GM12878 (cell line): ENCODE measurements around the gene ABT1. TPM values are rescaled to one million over a fixed set of nuclear protein-coding genes. Genes with fewer than 3 reads are reported as not detected.

Experiments
- ATAC-seq: fragments of 200-7000 bp; cut with Tn5 transposase; 3 replicates; pipeline ENCODE4 v1.9.1; 2020; ENCODE audit warnings: mild to moderate bottlenecking, moderate library complexity
- BruUV-seq: library from RNA; stranded (reverse); fragments of 400-500 nt; replicated peaks from 2 replicates; lab custom pipeline; 2021; lab: Mats Ljungman, UMichigan
- CTCF ChIA-PET: fragments of 300-600 bp; sonication (Branson Sonifier 250); formaldehyde crosslinking; extraction: SDS; loops from one replicate; lab custom pipeline; 2021; ENCODE audit warnings: inconsistent platforms; lab: Yijun Ruan, JAX
- POLR2A ChIA-PET: fragments of 350-600 bp; formaldehyde crosslinking; extraction: SDS; loops from one replicate; lab custom pipeline; 2021; ENCODE audit warnings: inconsistent platforms; lab: Charles Lee
- RAD21 ChIA-PET: fragments of 300-600 bp; sonication (Branson Sonifier 250); formaldehyde crosslinking; loops from one replicate; lab custom pipeline; 2023; ENCODE audit warnings: antibody characterized with exemption; ENCODE audit not compliant: unreplicated experiment; lab: Charles Lee
- SMC1A ChIA-PET: fragments of 300-600 bp; sonication (Branson Sonifier 250); formaldehyde crosslinking; loops from one replicate; lab custom pipeline; 2023; ENCODE audit not compliant: unreplicated experiment, uncharacterized antibody; lab: Charles Lee
- DNase-seq: peaks from one replicate; pipeline ENCODE4 v3.0.0-alpha.2; 2011; ENCODE audit warnings: low read depth, low spot score
- FAIRE-seq: peaks from 3 replicates; lab custom pipeline; 2011; peaks lifted over from hg19 to GRCh38; lab: Jason Lieb, UNC
- H2AFZ ChIP-seq: 2 replicates; pipeline ENCODE4 v1.6.0; 2011; ENCODE audit warnings: low read depth, low read length, control low read depth; ENCODE audit not compliant: control insufficient read depth
- H3K27ac ChIP-seq: 2 replicates; pipeline ENCODE4 v1.5.1; 2011; ENCODE audit warnings: control low read depth; ENCODE audit not compliant: control insufficient read depth, insufficient read depth
- H3K27me3 ChIP-seq, 2 experiments: replicated peaks in 1 of 2; 2 replicates each; pipeline versions ENCODE4 v1.6.0 to v1.6.1; 2011; ENCODE audit warnings: low read length in 1 of 2; ENCODE audit not compliant: control insufficient read depth in 2 of 2, insufficient read depth in 2 of 2
- H3K36me3 ChIP-seq, 2 experiments: 2 replicates each; pipeline ENCODE4 v1.5.1; 2011; ENCODE audit warnings: low read length in 1 of 2; ENCODE audit not compliant: control insufficient read depth in 2 of 2, insufficient read depth in 2 of 2
- H3K4me1 ChIP-seq: 2 replicates; pipeline ENCODE4 v1.6.1; 2011; ENCODE audit warnings: mild to moderate bottlenecking, low read length, moderate library complexity, mixed read lengths; ENCODE audit not compliant: control insufficient read depth, insufficient read depth
- H3K4me2 ChIP-seq: 2 replicates; pipeline ENCODE4 v1.6.0; 2011; ENCODE audit warnings: control low read depth; ENCODE audit not compliant: control insufficient read depth, insufficient read depth
- H3K4me3 ChIP-seq: fragments of 200-600 bp; sonication (generic); 2 replicates; pipeline ENCODE4 v1.5.1; 2016
- H3K79me2 ChIP-seq: 2 replicates; pipeline ENCODE4 v1.6.0; 2011; ENCODE audit warnings: low read length; ENCODE audit not compliant: control insufficient read depth, insufficient read depth
- H3K9ac ChIP-seq: 2 replicates; pipeline ENCODE4 v1.8.0; 2011; ENCODE audit warnings: low read length, control low read depth, mixed read lengths; ENCODE audit not compliant: control insufficient read depth, insufficient read depth
- H3K9me3 ChIP-seq: replicated peaks from 3 replicates; pipeline ENCODE4 v1.5.1; 2011; ENCODE audit warnings: mild to moderate bottlenecking, low read length; ENCODE audit not compliant: control insufficient read depth, insufficient read depth
- H4K20me1 ChIP-seq: 2 replicates; pipeline ENCODE4 v1.6.0; 2011; ENCODE audit not compliant: control insufficient read depth, insufficient read depth
- BHLHE40 ChIP-seq, 2 experiments: fragments of 450-650 bp in 1 of 2; IDR thresholded peaks; 2 replicates each; pipeline ENCODE4 v1.6.1; 2011 to 2017; ENCODE audit warnings: low read depth in 2 of 2, borderline replicate concordance in 1 of 2, improper control_type of control experiment in 1 of 2, low read length in 1 of 2, mild to moderate bottlenecking in 1 of 2
- FOXK2 ChIP-seq: fragments of 450-650 bp; IDR thresholded peaks from 2 replicates; pipeline ENCODE4 v1.6.1; 2017; ENCODE audit warnings: mild to moderate bottlenecking, moderate library complexity
- IRF4 ChIP-seq: IDR thresholded peaks from 2 replicates; pipeline ENCODE4 v1.6.1; 2011; ENCODE audit warnings: low read depth, low read length
- KLF5 ChIP-seq: fragments of 450-650 bp; IDR thresholded peaks from 2 replicates; pipeline ENCODE4 v1.6.1; 2014; ENCODE audit warnings: mild to moderate bottlenecking; ENCODE audit not compliant: partially characterized antibody
- PAX5 ChIP-seq: IDR thresholded peaks from 2 replicates; pipeline ENCODE4 v1.6.1; 2011; ENCODE audit warnings: low read depth, low read length, borderline replicate concordance
- POLR2AphosphoS5 ChIP-seq: IDR thresholded peaks from 2 replicates; pipeline ENCODE4 v1.6.1; 2011; ENCODE audit warnings: mild to moderate bottlenecking, low read length, inconsistent platforms
- SMARCA5 ChIP-seq: fragments of 450-650 bp; IDR thresholded peaks from 2 replicates; pipeline ENCODE4 v1.6.1; 2017; ENCODE audit warnings: mild to moderate bottlenecking
- YY1 ChIP-seq: IDR thresholded peaks from 2 replicates; pipeline ENCODE4 v1.6.1; 2011; ENCODE audit warnings: low read depth, mild to moderate bottlenecking, low read length
- ZBED1 ChIP-seq: IDR thresholded peaks from 2 replicates; pipeline ENCODE4 v1.6.1; 2016; ENCODE audit warnings: borderline replicate concordance
- ZBTB4 ChIP-seq: fragments of 450-650 bp; formaldehyde crosslinking; IDR thresholded peaks from 2 replicates; pipeline ENCODE4 v1.4.0; 2022; ENCODE audit warnings: mild to moderate bottlenecking, moderate library complexity
- WGBS: methylation state at CpG from one replicate; pipeline ENCODE4 v1.1.6; 2016; ENCODE audit warnings: low lambda C conversion rate; ENCODE audit not compliant: insufficient replicate concordance, insufficient coverage; ENCODE audit errors: missing lambda C conversion rate; 5-methylcytosine and 5-hydroxymethylcytosine counted together
- in situ Hi-C: fragments of 300-500 bp; cut with MboI; formaldehyde crosslinking; loops from 9 replicates; pipeline ENCODE4 v1.14.3; 2018; ENCODE audit warnings: mixed read lengths
- intact Hi-C: fragments of 100-400 bp; cut with micrococcal nuclease; formaldehyde crosslinking; loops from one replicate; pipeline ENCODE4 v1.14.2; 2022; ENCODE audit not compliant: unreplicated experiment
- polyA plus RNA-seq, 11 experiments: library from polyadenylated mRNA; depleted of rRNA in 4 of 11; unstranded in 6 of 11; stranded (reverse) in 5 of 11; fragments of >200 nt; fragmentation: Nextera tagmentation in 4 of 11; fragmentation: Illumina TruSeq in 1 of 11; extraction: Ambion mirVana in 4 of 11; extraction: Trizol in 1 of 11; gene quantifications; 1 replicate in 1 of 11; 2 replicates in 10 of 11; pipeline versions ENCODE4 v1.2.1 to v1.2.3, GENCODE V29; 2011 to 2016; ENCODE audit warnings: inconsistent platforms in 2 of 11, missing spikeins in 2 of 11, low read depth in 1 of 11
- total RNA-seq, 4 experiments: library from RNA; depleted of rRNA in 3 of 4; stranded (reverse); fragments of >200 nt in 3 of 4; fragmentation: Illumina TruSeq in 1 of 4; extraction: Trizol in 1 of 4; gene quantifications; 2 replicates each; pipeline versions ENCODE4 v1.2.1 to v1.2.3, GENCODE V29; 2013 to 2021
- TF ChIP-seq, protein P1 (sequence below): fragments of 450-650 bp; IDR thresholded peaks from 2 replicates; pipeline ENCODE4 v1.6.1; 2017; ENCODE audit warnings: mild to moderate bottlenecking, moderate library complexity
- TF ChIP-seq, protein P2 (sequence below): IDR thresholded peaks from 2 replicates; pipeline ENCODE4 v1.6.1; 2011; ENCODE audit warnings: mild to moderate bottlenecking, low read depth, low read length, moderate library complexity; ENCODE audit not compliant: insufficient replicate concordance
- TF ChIP-seq, protein P3 (sequence below): IDR thresholded peaks from 2 replicates; pipeline ENCODE4 v1.6.1; 2012; ENCODE audit warnings: low read depth, low read length, improper control_type of control experiment

The ABT1 gene
- total and polyA plus RNA-seq, 10 of the 15 experiments (the other 5 are each of a cell fraction or from before 2014, with no cell fraction given): 8.4 to 43.5 (median 28.2) TPM

DNA sequence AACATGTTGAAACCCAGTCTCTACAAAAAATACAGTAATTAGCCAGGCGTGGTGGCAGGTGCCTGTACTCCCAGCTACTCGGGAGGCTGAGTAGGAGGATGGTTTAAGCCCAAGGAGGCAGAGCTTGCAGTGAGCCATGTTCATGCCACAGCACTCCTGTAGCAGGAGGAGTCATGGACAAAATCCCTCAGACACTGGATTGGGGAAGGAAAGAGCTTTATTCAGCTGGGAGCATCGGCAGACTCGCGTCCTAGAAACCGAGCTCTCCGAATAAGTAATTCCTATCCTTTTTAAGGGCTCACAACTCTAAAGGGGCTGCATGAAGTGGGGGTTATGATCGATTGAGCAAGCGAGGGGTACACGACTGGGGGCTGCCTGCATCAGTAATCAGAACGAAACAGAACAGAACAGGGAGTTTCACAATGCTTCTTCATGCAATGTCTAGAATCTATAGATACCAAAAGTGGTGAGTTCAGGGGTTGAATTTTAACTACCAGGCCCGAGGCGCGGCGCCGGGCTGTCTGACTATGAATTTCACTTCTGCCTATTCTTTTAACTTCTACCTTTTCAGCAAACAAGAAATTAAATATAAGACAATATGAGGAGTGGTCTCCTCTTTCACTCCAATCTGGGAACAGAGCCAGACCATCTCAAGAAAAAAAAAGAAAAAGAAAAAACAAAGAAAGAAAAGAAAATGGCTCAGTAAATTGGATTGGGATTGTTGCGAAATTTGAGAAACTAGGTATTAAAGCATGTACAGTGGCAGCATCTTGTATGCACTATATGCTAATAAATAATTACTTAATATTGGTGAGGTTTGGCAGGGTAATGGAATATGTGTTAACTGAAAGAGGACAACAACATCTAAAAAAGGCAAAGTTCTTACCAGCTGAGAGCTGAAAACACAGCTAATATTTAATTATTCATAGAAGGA is 35.0 kb upstream of the ABT1 start:
- H3K4me2 ChIP-seq: no peak overlapping the region
- no peaks in the 10 kb centered on the region for H3K36me3 ChIP-seq
- H3K9ac ChIP-seq: no peak overlapping the region
- BruUV-seq: no TSS peak
- FAIRE-seq (peak; percentile 64), ATAC-seq (peak; percentile 80), DNase-seq (no peak)
- ChIA-PET SMC1A (interaction anchor here (0.6 to 2.5 kb wide), 15 partner anchors 8 to 1514 kb away, joined by 3 to 9 read pairs (median 4); no protein-coding TSS in a partner anchor), POLR2A (interaction anchor here (0.8 to 1.3 kb wide), 5 partner anchors 8 to 226 kb away, joined by 3 to 4 read pairs (median 3); partner anchors contain the start of gene HMGN4), RAD21 (interaction anchor here (1.3 to 1.8 kb wide), 5 partner anchors 11 to 388 kb away, joined by 3 to 6 read pairs (median 4); no protein-coding TSS in a partner anchor), CTCF (interaction anchor here (0.6 to 1.3 kb wide), 6 partner anchors 10 to 385 kb away, joined by 3 to 7 read pairs (median 4); no protein-coding TSS in a partner anchor)
- H3K4me1 ChIP-seq: no peaks in the 10 kb centered on the region; the same call in 1 of the 2 replicates
- H4K20me1 ChIP-seq: no peaks in the 10 kb centered on the region
- H3K79me2 ChIP-seq: no peaks in the 10 kb centered on the region
- WGBS: 80% methylated on average over 17 of the region's 17 CpGs
- H3K27ac ChIP-seq: no peak overlapping the region
- H3K9me3 ChIP-seq: no peaks in the 10 kb centered on the region; the same call in 2 of the 3 replicates
- no peak overlapping the region for H3K4me3 ChIP-seq
- no peak overlapping the region for H2AFZ ChIP-seq
- H3K27me3 ChIP-seq: no peaks in the 10 kb centered on the region
- in situ Hi-C loops: no loop called here
- intact Hi-C loops: no loop called here
- no peak for TF ChIP-seq POLR2AphosphoS5
- no peak for TF ChIP-seq PAX5
- TF ChIP-seq ZBED1: no peak
- no peak for TF ChIP-seq IRF4
- peak in 1 of 2 experiments; percentile 7; a peak in 1 of 4 replicates for TF ChIP-seq BHLHE40 (IDR thresholded peaks at IDR 0.05; ENCODE audit: borderline replicate concordance in 1 of 2, low read depth in 2 of 2, low read length in 1 of 2)
- no peak for TF ChIP-seq KLF5
- TF ChIP-seq, protein P1, sequence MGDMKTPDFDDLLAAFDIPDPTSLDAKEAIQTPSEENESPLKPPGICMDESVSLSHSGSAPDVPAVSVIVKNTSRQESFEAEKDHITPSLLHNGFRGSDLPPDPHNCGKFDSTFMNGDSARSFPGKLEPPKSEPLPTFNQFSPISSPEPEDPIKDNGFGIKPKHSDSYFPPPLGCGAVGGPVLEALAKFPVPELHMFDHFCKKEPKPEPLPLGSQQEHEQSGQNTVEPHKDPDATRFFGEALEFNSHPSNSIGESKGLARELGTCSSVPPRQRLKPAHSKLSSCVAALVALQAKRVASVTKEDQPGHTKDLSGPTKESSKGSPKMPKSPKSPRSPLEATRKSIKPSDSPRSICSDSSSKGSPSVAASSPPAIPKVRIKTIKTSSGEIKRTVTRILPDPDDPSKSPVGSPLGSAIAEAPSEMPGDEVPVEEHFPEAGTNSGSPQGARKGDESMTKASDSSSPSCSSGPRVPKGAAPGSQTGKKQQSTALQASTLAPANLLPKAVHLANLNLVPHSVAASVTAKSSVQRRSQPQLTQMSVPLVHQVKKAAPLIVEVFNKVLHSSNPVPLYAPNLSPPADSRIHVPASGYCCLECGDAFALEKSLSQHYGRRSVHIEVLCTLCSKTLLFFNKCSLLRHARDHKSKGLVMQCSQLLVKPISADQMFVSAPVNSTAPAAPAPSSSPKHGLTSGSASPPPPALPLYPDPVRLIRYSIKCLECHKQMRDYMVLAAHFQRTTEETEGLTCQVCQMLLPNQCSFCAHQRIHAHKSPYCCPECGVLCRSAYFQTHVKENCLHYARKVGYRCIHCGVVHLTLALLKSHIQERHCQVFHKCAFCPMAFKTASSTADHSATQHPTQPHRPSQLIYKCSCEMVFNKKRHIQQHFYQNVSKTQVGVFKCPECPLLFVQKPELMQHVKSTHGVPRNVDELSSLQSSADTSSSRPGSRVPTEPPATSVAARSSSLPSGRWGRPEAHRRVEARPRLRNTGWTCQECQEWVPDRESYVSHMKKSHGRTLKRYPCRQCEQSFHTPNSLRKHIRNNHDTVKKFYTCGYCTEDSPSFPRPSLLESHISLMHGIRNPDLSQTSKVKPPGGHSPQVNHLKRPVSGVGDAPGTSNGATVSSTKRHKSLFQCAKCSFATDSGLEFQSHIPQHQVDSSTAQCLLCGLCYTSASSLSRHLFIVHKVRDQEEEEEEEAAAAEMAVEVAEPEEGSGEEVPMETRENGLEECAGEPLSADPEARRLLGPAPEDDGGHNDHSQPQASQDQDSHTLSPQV: no peak
- TF ChIP-seq, protein P2, sequence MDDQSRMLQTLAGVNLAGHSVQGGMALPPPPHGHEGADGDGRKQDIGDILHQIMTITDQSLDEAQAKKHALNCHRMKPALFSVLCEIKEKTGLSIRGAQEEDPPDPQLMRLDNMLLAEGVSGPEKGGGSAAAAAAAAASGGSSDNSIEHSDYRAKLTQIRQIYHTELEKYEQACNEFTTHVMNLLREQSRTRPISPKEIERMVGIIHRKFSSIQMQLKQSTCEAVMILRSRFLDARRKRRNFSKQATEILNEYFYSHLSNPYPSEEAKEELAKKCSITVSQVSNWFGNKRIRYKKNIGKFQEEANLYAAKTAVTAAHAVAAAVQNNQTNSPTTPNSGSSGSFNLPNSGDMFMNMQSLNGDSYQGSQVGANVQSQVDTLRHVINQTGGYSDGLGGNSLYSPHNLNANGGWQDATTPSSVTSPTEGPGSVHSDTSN: no peak
- no peak for TF ChIP-seq ZBTB4 (CRISPR knock-in tag)
- no peak for TF ChIP-seq FOXK2
- no peak for TF ChIP-seq YY1
- TF ChIP-seq SMARCA5: peak; percentile 51; the same call in 1 of the 2 replicates
- TF ChIP-seq, protein P3, sequence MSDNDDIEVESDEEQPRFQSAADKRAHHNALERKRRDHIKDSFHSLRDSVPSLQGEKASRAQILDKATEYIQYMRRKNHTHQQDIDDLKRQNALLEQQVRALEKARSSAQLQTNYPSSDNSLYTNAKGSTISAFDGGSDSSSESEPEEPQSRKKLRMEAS: no peak
